Measurements from ENCODE around the gene NAXE.
"Not testable (repeated sequence)": the region's sequence is repeated elsewhere in the genome, so short reads cannot be mapped to it uniquely, and the experiment has no call there.

The NAXE gene

GRCh38 chr1:156625436-156626078 lies 34.0 kb downstream of the NAXE start:
- peak; percentile 66 for DNase-seq

- DNase-seq = no peak
These were observed 34.5 kb downstream of the NAXE start for GRCh38 chr1:156626079-156626438.

GRCh38 chr1:156627313-156627880 lies 35.8 kb downstream of the NAXE start:
- DNase-seq = peak; percentile 48

- DNase-seq = no peak
These were observed 38.4 kb downstream of the NAXE start for GRCh38 chr1:156629823-156630449.

- DNase-seq = not testable (repeated sequence)
These were observed 39.6 kb downstream of the NAXE start for GRCh38 chr1:156631152-156631551.

GRCh38 chr1:156632355-156632754 lies 40.8 kb downstream of the NAXE start:
- no peak for DNase-seq

- DNase-seq = no peak
These were observed 46.8 kb downstream of the NAXE start for GRCh38 chr1:156638189-156638985.

GRCh38 chr1:156639601-156640101 lies 48.1 kb downstream of the NAXE start:
- no peak for DNase-seq

- DNase-seq = no peak
These were observed 49.5 kb downstream of the NAXE start for GRCh38 chr1:156640842-156641706.

- DNase-seq = peak; percentile 23
These were observed 50.2 kb downstream of the NAXE start, which contains the start of gene BCAN for GRCh38 chr1:156641761-156642264. Gene BCAN, plus strand, starts transcription at chr1:156642117. Its CDS starts 3,938 bp downstream, at chr1:156646055.

GRCh38 chr1:156642265-156643048 lies 50.9 kb downstream of the NAXE start:
- DNase-seq = no peak

GRCh38 chr1:156643049-156643777 lies 51.6 kb downstream of the NAXE start:
- no peak for DNase-seq

GRCh38 chr1:156643778-156644092 lies 52.2 kb downstream of the NAXE start:
- DNase-seq = peak; percentile 17
